ENCODE data around the gene GPR15. TPM values are rescaled to one million over a fixed set of nuclear protein-coding genes. Genes with fewer than 3 reads are reported as not detected.

Gene GPR15
- total and polyA plus RNA-seq, 10 of the 15 experiments (the other 5 are each of a cell fraction or from before 2014, with no cell fraction given), result 70.7 to 150 (median 115) TPM

DNA sequence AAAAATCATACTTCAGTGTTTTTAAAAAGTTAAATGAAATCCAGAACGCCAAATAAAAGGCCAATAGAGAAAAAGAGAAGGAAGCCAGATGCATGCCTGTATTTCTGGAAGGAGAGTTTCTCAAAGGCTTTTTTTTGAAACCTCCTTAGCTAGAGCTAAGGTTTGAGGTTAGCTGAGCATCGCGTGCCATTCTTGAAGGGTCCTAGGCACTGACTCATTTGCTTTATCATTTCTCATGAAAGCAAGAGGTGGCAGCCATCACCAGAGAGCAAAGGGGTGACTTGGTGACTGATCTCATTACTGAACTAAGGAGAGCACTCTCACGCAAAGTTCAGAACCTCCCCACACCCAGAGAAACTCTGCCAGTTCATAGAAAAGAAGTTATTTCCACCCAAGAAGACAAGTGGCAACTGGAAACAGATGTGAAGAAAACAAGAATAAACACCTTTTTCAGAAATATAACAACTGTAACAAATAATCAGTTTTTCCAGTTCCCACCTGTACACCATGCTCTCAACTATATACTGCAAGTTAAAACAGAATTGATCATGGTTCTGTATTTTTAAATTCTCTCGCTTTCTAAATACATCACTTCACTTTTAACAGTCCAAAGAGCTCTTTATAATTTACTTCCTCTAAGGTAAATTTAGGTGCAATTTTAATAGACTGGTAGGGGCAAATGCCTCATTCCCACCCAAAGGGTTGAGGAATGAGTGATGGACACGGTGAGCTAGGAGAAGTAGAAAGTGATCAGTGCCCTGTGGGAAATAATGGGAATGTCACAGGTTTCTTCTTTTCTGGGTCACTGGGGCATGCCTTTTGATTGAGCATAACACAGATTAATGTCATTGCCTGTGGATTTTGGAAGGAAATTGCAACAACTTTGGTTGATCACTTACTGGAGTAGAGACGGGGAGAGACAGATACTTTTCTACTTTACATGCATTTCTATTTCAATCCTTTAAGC is 24.7 kb downstream of the GPR15 start (continued):
- TF ChIP-seq EED (IDR thresholded peaks at IDR 0.05; ENCODE audit: low read depth) (peak; percentile 86), RUNX3 (IDR thresholded peaks at IDR 0.05; ENCODE audit: low read length) (peak; percentile 97), CBX5 (IDR thresholded peaks at IDR 0.05; ENCODE audit: low read depth) (peak; percentile 90; the same call in 1 of the 2 replicates), JUNB (IDR thresholded peaks at IDR 0.05) (peak; percentile 98), SIX5 (IDR thresholded peaks at IDR 0.05; ENCODE audit: low read depth, low read length, severe bottlenecking) (no peak), EP300 (IDR thresholded peaks at IDR 0.05; ENCODE audit: borderline replicate concordance in 1 of 2, control insufficient read depth in 1 of 2, low read depth in 2 of 2, low read length in 2 of 2) (peak; percentile 100), CBFB (IDR thresholded peaks at IDR 0.05; ENCODE audit: low read depth) (peak; percentile 87), WRNIP1 (IDR thresholded peaks at IDR 0.05; ENCODE audit: borderline replicate concordance, low read depth, low read length) (no peak), SMARCA5 (IDR thresholded peaks at IDR 0.05) (no peak), RAD51 (IDR thresholded peaks at IDR 0.05) (no peak), PAX8 (IDR thresholded peaks at IDR 0.05) (no peak), POLR2AphosphoS5 (IDR thresholded peaks at IDR 0.05; ENCODE audit: low read length) (peak; percentile 85), MYC (IDR thresholded peaks at IDR 0.05; ENCODE audit: insufficient read depth, insufficient read length, insufficient replicate concordance, low read length, severe bottlenecking) (no peak), CHD4 (IDR thresholded peaks at IDR 0.05) (no peak)
- TF ChIP-seq, protein P1, sequence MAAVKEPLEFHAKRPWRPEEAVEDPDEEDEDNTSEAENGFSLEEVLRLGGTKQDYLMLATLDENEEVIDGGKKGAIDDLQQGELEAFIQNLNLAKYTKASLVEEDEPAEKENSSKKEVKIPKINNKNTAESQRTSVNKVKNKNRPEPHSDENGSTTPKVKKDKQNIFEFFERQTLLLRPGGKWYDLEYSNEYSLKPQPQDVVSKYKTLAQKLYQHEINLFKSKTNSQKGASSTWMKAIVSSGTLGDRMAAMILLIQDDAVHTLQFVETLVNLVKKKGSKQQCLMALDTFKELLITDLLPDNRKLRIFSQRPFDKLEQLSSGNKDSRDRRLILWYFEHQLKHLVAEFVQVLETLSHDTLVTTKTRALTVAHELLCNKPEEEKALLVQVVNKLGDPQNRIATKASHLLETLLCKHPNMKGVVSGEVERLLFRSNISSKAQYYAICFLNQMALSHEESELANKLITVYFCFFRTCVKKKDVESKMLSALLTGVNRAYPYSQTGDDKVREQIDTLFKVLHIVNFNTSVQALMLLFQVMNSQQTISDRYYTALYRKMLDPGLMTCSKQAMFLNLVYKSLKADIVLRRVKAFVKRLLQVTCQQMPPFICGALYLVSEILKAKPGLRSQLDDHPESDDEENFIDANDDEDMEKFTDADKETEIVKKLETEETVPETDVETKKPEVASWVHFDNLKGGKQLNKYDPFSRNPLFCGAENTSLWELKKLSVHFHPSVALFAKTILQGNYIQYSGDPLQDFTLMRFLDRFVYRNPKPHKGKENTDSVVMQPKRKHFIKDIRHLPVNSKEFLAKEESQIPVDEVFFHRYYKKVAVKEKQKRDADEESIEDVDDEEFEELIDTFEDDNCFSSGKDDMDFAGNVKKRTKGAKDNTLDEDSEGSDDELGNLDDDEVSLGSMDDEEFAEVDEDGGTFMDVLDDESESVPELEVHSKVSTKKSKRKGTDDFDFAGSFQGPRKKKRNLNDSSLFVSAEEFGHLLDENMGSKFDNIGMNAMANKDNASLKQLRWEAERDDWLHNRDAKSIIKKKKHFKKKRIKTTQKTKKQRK (IDR thresholded peaks at IDR 0.05; ENCODE audit: low read depth, low read length), result no peak
- TF ChIP-seq, protein P2, sequence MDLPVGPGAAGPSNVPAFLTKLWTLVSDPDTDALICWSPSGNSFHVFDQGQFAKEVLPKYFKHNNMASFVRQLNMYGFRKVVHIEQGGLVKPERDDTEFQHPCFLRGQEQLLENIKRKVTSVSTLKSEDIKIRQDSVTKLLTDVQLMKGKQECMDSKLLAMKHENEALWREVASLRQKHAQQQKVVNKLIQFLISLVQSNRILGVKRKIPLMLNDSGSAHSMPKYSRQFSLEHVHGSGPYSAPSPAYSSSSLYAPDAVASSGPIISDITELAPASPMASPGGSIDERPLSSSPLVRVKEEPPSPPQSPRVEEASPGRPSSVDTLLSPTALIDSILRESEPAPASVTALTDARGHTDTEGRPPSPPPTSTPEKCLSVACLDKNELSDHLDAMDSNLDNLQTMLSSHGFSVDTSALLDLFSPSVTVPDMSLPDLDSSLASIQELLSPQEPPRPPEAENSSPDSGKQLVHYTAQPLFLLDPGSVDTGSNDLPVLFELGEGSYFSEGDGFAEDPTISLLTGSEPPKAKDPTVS (IDR thresholded peaks at IDR 0.05; ENCODE audit: low read depth, low read length), result no peak
- TF ChIP-seq, protein P3, sequence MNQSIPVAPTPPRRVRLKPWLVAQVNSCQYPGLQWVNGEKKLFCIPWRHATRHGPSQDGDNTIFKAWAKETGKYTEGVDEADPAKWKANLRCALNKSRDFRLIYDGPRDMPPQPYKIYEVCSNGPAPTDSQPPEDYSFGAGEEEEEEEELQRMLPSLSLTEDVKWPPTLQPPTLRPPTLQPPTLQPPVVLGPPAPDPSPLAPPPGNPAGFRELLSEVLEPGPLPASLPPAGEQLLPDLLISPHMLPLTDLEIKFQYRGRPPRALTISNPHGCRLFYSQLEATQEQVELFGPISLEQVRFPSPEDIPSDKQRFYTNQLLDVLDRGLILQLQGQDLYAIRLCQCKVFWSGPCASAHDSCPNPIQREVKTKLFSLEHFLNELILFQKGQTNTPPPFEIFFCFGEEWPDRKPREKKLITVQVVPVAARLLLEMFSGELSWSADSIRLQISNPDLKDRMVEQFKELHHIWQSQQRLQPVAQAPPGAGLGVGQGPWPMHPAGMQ (IDR thresholded peaks at IDR 0.05; ENCODE audit: borderline replicate concordance), result no peak
- TF ChIP-seq, protein P4, sequence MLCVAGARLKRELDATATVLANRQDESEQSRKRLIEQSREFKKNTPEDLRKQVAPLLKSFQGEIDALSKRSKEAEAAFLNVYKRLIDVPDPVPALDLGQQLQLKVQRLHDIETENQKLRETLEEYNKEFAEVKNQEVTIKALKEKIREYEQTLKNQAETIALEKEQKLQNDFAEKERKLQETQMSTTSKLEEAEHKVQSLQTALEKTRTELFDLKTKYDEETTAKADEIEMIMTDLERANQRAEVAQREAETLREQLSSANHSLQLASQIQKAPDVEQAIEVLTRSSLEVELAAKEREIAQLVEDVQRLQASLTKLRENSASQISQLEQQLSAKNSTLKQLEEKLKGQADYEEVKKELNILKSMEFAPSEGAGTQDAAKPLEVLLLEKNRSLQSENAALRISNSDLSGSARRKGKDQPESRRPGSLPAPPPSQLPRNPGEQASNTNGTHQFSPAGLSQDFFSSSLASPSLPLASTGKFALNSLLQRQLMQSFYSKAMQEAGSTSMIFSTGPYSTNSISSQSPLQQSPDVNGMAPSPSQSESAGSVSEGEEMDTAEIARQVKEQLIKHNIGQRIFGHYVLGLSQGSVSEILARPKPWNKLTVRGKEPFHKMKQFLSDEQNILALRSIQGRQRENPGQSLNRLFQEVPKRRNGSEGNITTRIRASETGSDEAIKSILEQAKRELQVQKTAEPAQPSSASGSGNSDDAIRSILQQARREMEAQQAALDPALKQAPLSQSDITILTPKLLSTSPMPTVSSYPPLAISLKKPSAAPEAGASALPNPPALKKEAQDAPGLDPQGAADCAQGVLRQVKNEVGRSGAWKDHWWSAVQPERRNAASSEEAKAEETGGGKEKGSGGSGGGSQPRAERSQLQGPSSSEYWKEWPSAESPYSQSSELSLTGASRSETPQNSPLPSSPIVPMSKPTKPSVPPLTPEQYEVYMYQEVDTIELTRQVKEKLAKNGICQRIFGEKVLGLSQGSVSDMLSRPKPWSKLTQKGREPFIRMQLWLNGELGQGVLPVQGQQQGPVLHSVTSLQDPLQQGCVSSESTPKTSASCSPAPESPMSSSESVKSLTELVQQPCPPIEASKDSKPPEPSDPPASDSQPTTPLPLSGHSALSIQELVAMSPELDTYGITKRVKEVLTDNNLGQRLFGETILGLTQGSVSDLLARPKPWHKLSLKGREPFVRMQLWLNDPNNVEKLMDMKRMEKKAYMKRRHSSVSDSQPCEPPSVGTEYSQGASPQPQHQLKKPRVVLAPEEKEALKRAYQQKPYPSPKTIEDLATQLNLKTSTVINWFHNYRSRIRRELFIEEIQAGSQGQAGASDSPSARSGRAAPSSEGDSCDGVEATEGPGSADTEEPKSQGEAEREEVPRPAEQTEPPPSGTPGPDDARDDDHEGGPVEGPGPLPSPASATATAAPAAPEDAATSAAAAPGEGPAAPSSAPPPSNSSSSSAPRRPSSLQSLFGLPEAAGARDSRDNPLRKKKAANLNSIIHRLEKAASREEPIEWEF (IDR thresholded peaks at IDR 0.05; ENCODE audit: insufficient replicate concordance, low read depth, low read length), result peak; percentile 86

All from GM12878 (cell line).